ENCODE results near the gene RAPGEF1.

DNA sequence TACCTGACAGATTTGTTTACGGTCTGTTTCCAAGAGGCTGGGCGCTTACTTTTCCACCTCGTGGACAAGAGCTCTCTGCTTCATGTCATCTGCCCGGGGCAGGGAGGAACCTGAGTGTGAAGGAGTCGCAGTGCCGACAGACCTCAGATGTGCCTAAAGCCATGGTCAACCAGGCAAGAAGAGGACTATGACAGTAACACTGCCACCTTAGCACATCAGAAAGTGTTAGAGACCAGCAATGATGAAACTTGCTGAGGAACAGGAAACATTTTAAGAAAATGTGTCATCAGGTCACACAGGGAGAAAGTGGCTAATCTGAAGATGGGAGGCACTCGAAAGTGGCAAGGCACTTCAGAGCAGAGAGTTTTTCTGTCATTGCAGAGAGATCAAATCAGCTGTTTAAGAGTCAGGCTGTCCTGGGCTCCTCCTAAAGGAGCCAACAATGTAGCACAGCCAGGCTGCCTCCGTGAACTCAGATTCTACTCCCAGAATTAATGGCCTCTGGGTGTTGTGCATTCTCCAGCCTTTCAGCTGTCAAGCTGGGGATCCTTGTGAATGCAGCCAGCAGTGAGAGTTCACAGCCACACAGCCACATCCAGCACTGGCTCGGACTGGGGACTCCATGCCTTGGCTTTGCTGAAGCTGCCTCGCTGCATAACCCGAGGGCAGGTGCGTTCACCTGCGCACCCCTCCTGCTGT, 94.6 kb downstream of the RAPGEF1 start:
- TF ChIP-seq, protein P1, sequence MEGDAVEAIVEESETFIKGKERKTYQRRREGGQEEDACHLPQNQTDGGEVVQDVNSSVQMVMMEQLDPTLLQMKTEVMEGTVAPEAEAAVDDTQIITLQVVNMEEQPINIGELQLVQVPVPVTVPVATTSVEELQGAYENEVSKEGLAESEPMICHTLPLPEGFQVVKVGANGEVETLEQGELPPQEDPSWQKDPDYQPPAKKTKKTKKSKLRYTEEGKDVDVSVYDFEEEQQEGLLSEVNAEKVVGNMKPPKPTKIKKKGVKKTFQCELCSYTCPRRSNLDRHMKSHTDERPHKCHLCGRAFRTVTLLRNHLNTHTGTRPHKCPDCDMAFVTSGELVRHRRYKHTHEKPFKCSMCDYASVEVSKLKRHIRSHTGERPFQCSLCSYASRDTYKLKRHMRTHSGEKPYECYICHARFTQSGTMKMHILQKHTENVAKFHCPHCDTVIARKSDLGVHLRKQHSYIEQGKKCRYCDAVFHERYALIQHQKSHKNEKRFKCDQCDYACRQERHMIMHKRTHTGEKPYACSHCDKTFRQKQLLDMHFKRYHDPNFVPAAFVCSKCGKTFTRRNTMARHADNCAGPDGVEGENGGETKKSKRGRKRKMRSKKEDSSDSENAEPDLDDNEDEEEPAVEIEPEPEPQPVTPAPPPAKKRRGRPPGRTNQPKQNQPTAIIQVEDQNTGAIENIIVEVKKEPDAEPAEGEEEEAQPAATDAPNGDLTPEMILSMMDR (IDR thresholded peaks at IDR 0.05; ENCODE audit: insufficient read depth, low read depth, low read length), result no peak
- no peak for TF ChIP-seq EZH2 (IDR thresholded peaks at IDR 0.05; ENCODE audit: insufficient read depth, low read length)

Measured in astrocyte (in vitro differentiated cells and primary cell).